GM18520 (cell line): ENCODE results near the gene LRRC7.

Experiments
- ATAC-seq: cut with Tn5 transposase; IDR thresholded peaks from one replicate; pipeline ENCODE4 v1.9.1; 2021; ENCODE audit not compliant: unreplicated experiment

The LRRC7 gene

DNA sequence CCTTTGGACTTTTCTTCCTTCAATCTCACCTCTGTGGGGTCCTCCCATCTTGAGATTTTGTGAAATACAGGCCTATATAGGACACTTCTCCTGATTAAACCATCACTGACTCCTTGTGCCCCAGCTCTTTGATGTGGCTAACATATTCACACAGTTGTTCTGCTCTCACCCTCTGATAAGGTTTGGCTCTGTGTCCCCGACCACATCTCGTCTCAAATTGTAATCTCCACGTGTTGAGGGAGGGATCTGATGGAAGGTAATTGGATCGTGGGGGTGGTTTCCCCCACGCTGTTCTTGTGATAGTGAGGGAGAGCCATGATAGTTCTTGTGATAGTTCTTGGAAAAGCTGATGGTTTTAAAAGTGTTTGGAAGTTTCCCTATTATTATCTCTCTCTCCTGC, 19.7 kb downstream of the LRRC7 start:
- no peak for ATAC-seq

DNA sequence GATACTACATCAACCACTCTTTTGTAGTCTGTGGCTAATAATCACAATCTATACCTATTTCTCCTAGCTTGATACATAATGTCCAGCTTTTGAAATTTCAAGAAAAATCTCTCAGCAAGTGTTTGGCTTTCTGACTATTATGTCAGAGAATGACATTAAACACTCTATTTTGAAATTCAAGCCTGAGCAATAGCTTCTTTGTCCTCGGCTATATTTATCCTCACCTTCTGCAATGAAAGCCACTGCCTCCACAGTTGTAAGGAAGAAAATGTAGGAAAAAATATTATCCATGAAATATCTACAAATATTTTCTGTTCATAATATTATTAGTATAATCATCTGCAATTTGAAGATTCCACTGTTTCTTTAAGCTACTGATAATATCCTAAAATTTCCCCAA, 22.1 kb downstream of the LRRC7 start:
- ATAC-seq, result no peak

DNA sequence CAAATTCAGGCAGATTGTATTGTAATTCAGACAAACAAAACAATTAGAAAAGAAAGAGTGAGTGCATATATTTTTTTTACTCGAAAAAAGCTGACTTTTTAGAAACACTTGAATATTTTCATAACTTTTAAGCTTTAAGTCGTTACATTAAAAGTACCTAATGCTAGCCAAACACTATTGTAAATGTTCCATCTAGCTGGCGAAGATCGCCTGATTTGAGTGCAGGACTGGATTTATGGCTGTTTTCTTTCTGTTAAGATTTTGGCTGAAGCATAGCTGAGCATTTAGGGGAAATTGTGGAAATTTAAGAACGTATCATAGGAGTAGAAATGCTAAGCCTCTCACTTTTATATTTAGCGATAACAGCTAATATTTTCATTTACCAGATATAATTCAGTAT, 24.6 kb downstream of the LRRC7 start:
- ATAC-seq, result no peak

DNA sequence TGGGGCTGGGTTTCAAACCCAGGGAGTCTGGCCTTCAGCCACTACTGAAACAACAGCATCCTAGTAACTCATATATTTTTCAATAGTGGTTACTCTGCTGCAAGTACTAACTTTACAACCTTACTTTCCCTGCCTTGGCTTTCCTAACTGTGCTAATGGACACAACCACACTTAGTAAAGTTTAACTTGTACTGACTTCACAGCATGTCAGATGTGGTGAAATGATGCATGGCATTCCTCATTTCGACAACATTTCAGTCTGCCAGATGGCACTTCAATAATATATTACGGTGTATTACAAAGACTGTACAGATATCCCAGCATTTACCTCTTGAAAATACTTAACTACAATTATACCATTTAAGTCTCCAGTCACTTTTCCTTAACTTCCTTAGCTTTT, 27.8 kb downstream of the LRRC7 start:
- ATAC-seq, result no peak

DNA sequence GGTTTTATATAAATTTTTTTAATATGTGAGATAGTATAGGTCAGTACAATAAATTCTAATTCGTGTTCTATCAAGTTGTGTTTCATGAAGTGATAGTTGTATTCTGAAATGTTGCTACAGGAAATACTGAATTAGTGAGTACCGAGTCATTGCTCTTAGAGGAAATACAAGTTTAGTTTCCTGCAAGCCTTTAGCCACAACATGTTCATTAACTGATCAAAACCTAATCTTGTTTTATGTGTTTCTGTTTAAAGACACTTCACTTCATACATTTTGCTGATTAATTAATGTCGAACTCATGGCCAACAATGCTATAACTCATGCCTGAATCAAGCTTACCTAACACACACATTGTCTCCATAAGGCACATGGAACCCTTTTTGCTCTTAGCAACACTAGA, 43.6 kb downstream of the LRRC7 start:
- no peak for ATAC-seq

DNA sequence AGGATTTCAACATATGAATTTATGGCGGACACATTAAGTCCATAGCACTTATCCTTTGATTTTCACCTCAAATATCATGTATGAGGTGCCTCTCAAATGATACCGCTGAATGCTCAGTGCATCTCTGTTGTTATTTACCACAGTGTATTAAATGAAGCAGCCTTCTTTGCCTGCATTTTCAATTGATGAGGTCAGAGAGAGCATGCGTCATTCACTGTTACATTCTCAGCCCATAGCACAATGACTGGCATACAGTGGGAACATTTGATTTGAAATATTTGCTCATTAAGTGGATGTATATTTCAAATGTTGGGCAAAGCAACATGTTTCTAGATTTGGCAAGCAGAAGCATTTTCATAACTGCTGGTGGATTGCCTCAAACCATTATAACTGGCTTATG, 45.7 kb downstream of the LRRC7 start:
- no peak for ATAC-seq

DNA sequence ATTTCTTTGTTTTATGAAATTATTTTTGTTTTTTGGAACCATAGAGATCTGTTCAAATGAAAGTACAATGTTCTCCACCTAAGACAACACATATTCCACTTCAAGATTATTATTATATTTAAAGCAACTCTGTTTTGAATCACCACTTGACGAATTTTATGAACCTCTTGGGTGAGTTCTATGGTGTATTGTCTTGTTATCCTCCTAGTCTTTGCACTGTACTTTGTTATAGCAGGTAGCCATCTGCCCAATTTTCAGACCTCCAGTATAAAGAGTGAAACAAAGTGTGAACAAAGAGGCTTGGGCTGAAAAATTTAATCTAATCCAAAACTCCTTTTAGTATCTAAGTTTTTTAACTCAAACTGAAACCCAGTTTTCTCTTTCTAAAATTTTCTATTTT, 71.0 kb downstream of the LRRC7 start:
- no peak for ATAC-seq

DNA sequence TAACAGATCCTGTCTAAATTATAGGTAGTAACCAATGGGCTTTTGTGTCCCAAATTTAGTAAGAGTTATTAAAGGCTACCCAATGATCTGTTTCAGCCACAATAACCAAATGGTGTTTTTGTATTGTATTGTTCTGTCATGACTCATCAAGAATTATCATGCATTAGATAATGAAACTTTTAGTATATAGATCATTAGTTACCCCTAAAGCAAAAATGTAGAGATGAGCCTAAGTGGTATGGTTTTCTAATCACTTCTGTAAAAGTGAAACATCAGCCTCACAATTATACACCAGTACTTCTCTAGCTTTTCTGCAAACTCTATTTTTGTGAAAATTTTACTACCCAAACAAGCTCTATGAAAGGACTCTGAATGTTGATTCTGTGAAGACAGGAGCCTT, 71.4 kb downstream of the LRRC7 start:
- ATAC-seq, result no peak

DNA sequence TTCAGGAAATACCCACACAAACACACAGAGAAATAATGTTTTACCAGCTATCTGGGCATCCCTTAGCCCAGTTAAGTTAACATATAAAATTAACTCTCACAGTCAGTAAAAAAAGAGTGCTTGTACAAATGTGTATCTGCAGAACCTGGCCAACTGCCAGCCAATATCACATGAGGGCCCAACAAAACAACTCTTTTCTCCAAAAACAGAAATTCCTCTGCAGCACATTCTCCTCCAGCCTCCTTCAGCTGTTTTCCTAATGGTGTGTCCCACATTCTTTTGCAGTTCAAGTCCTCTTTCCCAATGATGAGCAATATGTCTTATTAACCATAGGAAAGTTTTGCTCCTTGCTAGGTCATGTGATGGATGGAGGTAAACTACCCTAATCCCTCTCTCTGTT, 75.5 kb downstream of the LRRC7 start:
- no peak for ATAC-seq

DNA sequence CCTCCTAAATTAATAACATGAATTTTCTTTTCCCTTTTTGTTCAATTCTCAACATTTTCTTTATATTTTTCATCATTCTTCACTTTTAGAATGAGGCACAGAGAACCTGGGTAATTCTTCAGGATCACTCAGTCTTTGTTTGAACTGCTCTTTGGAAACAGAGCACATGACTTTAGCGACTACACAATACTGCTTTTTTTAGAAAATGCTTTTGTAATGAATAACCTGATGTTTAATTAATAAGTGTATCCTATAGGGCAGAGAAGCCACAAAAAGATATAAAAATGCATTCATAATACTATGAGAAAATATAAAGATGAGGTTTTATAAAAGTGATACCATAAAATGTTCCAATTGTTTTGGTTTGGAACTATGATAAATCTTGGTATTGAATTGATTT, 77.8 kb downstream of the LRRC7 start:
- no peak for ATAC-seq

DNA sequence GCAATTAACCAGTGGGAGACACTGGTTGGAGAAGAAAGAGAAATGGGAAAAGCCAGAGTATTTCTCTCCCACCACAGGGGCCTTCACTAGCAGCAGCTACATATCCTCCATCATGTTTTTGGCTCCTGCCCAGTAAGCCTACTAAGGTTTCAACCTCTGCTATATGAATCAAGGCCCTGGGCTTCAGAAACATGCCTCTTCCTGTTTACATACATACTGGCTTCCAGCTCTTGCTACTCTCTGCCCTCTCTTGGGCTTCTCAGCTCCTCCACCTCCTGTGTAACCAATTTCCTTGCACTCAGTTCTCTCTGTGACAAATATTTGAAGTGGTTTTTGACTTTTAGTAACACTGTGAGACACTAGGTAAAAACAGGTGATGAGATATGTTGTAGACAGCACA, 80.8 kb downstream of the LRRC7 start:
- ATAC-seq, result no peak

DNA sequence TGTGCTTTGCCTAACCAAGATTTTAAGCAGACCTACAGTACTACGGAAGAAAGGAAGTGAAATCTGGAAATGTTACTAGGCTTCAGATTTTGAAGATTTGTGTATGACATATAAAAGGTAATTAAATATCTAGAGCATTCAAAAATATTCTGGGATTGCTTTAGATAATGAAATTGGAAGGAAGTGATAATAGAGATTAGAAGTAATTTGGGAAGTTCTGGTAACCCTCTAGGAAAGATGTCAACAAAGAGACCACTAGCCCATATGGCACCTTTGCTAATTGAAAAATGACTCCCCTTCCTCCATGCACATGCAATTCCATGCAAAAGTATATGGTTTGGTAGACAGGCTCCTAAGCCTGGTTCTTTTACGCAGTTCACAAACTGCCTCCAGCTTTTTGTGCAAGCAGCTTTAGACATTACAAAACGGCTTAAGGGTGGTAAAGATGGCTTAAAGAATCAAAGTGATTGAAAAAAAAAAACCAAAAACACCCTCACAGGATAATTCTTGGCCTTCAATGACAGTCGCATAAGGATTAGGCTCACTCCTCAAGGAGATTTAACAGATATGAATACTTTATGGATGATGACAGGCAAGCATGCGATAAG, 81.8 kb downstream of the LRRC7 start:
- ATAC-seq, result no peak

DNA sequence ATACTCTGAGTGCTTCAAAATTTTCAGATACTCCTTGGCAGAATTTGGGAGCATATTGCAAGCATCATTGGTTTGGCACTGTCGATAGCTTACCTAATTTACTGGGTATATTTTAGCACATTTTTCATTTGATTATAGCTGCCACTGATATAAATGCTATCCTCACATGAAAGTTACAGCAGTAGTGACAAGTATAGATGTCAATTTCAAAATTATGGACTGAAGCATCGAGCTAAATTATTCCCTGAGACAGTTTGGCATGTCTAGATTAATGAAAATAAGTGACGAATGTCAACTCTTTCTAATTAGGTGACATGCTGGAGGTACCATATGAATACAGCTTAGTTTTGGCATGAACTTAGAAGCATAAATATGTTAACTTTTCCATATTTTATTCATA, 83.1 kb downstream of the LRRC7 start:
- no peak for ATAC-seq

DNA sequence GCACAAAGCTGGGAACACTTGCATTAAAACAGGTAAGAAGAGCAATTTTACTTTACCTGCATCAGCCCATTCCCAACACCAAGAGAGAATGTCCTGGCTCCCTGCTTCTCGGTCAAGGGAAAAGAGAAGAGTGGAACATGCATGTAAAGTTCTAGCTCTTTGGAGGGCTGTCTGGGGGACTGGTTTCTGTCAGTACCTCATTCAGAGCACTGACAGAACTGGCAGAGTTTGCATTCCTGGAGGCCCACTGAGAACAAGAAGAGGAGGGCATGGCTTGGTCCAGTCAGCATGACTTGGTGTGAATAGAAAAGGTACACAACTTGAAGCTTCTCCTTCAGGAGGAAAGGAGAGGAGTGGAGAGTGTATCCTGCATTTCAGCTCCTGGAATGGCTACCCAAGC, 83.9 kb downstream of the LRRC7 start:
- ATAC-seq, result no peak

DNA sequence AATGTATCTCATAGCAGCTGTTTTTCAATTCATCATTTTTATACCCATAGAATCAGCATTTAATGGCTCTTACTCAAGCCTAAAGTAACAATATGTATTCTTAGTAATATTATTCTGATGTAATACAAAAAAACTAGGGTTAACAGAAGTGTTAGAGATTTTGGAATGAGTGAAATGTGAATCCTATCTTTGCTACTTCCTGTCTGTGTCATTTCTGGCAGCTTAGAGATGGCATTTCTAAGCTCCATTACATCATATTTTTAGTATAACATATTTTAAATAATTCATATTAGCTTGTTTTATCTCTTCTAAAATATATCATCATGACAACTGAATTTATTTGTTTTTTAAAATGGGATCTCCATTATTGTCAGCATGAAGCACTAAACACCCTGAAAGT, 90.2 kb downstream of the LRRC7 start:
- no peak for ATAC-seq

DNA sequence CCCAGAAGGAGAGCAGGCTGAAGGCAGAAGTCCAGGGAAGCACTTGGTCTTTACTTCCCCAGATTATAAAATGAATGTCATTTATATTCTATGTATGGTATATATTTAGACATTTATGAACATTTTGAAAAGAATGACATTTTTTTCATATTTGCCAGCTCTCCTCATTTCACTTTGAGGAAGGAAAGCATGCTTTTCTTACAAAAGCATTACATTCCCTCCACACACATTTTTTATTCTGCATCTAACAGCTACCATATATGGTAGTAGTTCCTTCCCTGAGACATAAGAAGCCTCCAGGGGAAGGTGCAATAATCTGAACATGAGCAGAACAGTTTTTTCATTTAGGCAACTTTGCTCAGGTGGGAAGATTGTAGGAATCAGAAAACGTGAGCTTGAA, 94.0 kb downstream of the LRRC7 start:
- ATAC-seq, result no peak

DNA sequence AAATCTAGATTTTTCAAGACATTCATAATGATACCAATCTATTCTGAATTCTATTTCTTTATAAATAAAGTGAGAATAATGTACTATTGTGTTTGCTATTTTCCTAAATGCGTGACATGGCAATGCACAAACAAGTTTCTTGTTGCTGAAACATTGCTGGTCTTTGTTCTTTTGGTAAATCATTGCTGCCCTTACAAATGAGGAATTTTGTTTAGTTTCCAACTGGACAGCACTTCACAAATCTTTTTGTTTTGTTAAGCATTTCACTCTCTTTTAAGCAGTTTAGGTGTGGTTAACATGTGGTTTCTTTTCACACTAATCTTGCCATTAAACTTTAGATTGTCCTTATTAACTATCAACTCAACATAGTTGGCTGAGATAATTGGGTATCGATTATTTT, 94.6 kb downstream of the LRRC7 start:
- no peak for ATAC-seq

DNA sequence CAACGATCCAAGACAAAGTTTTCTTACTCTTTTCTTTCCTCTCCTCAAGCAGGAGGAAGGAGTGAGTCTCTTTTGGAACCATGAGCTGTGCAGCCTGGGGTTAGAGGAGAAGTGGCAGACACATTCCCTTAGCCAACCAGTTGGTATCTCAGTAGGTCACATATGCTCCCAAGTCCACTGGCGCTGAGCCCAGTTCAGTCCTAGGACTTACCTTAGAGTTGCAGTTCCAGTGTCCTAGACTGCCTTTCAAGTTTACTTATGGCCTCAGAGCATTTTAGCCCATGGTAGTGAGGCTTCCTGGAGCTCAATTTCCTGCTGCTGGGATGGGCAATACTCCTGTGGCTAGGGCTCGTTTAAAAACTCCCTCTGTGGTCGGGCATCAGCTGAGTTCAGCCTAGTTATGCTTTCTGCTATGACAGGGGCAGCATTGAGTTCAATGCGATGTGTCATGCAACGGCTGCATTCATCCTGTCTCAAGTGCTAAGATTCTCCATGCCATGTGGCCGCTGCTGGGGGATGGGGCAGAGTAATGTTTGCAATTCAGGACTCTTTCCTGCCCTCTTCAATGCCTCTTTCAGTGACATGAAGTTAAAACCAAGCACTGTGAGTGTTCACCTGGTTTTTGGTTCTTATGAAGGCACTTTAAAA, 103.8 kb downstream of the LRRC7 start:
- no peak for ATAC-seq

DNA sequence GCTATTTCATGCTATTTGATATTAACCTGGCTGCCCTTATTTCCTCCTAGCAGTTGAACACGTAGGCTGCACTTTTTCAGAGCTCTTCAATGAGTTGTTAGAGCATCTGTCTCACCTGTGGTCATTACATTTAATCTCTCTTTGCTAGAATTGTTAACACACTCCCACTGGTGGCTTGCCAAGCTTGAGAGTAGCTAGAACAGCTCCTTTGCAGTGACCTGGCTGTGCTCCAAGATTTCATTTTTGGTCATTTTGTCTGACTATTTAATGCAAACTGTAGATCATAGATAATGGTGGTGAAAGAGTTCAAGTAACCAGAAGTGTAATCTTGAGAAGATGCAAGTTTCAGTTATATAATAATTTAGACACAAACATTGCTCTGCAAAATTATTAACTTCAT, 105.6 kb downstream of the LRRC7 start:
- ATAC-seq, result no peak

DNA sequence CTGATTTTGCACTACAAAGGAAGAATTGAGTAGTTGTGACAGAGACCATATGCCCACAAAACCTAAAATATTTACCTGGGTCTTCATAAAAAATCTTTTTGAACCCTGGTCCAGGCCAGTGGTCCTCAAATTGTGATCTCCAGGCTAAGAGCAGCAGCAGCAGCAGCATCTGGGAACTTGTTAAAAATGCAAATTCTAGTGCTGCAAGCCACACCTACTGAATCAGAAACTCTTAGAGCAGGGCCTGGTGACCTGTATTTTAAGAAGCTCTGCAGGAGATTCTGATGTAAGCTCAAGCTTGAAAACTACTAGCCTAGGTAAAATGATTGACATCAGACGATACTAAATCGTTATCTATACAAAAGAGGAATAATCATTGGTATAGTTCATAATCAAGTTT, 112.2 kb downstream of the LRRC7 start:
- ATAC-seq, result no peak

DNA sequence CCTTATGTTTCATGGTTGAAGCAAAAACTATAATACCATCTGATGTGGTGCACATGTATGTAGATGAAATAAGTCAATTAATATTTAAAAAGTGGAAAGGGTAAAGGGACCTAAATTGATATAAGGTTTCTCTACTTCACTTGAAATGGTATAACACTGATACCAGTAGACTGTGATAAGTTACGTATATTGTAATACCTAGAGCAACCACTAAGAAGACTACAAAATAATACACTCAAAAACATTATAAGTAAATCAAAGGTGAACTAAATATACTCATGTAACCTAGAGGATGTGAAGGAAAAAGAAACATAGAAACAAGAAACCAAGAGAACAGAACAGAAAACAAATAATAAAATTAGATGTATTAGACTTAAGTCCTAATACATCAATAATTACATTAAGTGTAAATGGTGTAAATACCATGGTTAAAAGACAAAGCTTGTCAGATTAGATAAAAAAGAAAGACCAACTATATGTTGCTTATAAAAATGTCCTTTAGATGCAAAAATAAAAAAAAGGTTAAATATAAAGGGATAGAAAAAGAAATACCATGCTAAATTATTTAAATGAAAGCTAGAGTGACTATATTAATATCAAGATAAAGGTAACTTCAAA, 118.8 kb downstream of the LRRC7 start:
- no peak for ATAC-seq

DNA sequence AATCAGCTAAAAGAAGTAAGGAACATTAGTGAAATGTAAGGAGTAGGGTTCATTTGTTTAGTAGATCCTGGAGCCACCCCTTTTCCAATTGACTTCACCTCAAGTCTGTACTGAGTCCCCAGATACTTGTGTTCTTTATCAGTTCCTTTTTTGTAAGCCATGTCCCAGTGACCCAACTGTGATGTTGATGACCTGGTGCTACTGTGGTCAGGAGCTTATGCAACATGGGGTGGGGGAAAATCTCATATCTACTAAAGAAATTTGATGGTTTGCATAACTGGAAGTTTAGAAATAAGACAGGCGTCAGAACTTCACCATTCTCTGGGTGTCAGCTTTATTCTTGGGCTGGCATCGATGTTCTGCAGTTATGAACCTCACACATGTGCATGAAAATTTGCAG, 120.5 kb downstream of the LRRC7 start:
- no peak for ATAC-seq

DNA sequence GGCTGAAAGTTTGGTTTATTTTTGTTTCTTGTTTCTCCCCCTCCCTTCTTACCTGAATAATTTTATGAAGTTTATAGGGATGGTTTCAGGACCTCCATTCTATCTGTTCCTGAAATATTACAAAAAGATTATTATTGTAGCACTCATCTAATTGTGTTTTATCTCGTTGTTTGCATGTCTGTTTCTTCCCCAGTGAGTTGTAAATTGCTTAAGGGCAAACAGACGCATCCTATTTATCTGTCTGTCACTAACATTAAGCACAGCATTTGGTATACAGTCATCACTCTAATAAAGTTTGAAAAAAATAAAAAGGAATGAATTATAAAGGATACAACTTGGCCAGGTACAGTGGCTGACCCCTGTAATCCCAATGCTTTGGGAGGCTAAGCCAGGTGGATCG, 123.5 kb downstream of the LRRC7 start:
- no peak for ATAC-seq
